ENCODE data around the gene SLITRK1.

- TF ChIP-seq CTCF (conservative IDR thresholded peaks at IDR 0.05), result no peak
- TF ChIP-seq EZH2 (IDR thresholded peaks at IDR 0.05; ENCODE audit: low read depth), result no peak
These were observed 32.1 kb upstream of the SLITRK1 start for GRCh38 chr13:83914368-83914767.

All from PC-9 (cell line).